HG02943 (cell line): Measurements from ENCODE around the gene APEX1.
"Not testable (repeated sequence)": the region's sequence is repeated elsewhere in the genome, so short reads cannot be mapped to it uniquely, and the experiment has no call there.

ENCODE experiments used
- ATAC-seq: cut with Tn5 transposase; IDR thresholded peaks from one replicate; pipeline ENCODE4 v1.9.1; 2021; ENCODE audit warnings: mild to moderate bottlenecking, low read depth, moderate library complexity; ENCODE audit not compliant: unreplicated experiment

The APEX1 gene

GRCh38 chr14:20435582-20436362, 19.3 kb upstream of the APEX1 start, which contains the start of gene KLHL33:
Gene KLHL33, minus strand, starts transcription at chr14:20436166. Its CDS starts 355 bp downstream, at chr14:20435811.
- ATAC-seq: no peak

GRCh38 chr14:20436363-20436755, 18.7 kb upstream of the APEX1 start:
- ATAC-seq: no peak

GRCh38 chr14:20438664-20439063, 16.4 kb upstream of the APEX1 start:
- ATAC-seq: no peak

GRCh38 chr14:20440465-20440864, 14.6 kb upstream of the APEX1 start:
- no peak for ATAC-seq

GRCh38 chr14:20440882-20441281, 14.1 kb upstream of the APEX1 start:
- ATAC-seq: peak; percentile 64

GRCh38 chr14:20441461-20441860, 13.6 kb upstream of the APEX1 start:
- ATAC-seq: no peak

GRCh38 chr14:20443650-20444049, 11.4 kb upstream of the APEX1 start:
- ATAC-seq: not testable (repeated sequence)

GRCh38 chr14:20446889-20447288, 8.1 kb upstream of the APEX1 start:
- no peak for ATAC-seq

GRCh38 chr14:20452831-20453230, 2.2 kb upstream of the APEX1 start:
- ATAC-seq: not testable (repeated sequence)

GRCh38 chr14:20455355-20456300, 602 bp downstream of the APEX1 start:
- peak; percentile 51 for ATAC-seq

GRCh38 chr14:20456971-20457370, 1.9 kb downstream of the APEX1 start:
- no peak for ATAC-seq

GRCh38 chr14:20458031-20458789, 3.2 kb downstream of the APEX1 start:
- no peak for ATAC-seq

GRCh38 chr14:20460458-20461224, 5.6 kb downstream of the APEX1 start:
- peak; percentile 8 for ATAC-seq

- peak; percentile 94 for ATAC-seq
Measured at GRCh38 chr14:20461225-20462141, 6.5 kb downstream of the APEX1 start, which contains the start of gene PIP4P1. Gene PIP4P1, minus strand, starts transcription at chr14:20461434. Its CDS starts 109 bp downstream, at chr14:20461325.

- no peak for ATAC-seq
Measured at GRCh38 chr14:20468764-20469241, 13.8 kb downstream of the APEX1 start.

- ATAC-seq: peak; percentile 92
Measured at GRCh38 chr14:20469242-20469889, 14.3 kb downstream of the APEX1 start, which contains the start of gene PNP. Gene PNP, plus strand, starts transcription at chr14:20469406. Its CDS starts 119 bp downstream, at chr14:20469525.

- peak; percentile 34 for ATAC-seq
Measured at GRCh38 chr14:20469890-20470602, 15.0 kb downstream of the APEX1 start.
